Gastrocnemius medialis (tissue), 4 donors: Measurements from ENCODE around the gene RPL3.

Experiments used
- POLR2A ChIP-seq, 2 donors: fragments of 450-650 bp; IDR thresholded peaks; one replicate each; pipeline ENCODE4 v1.6.1; 2017; ENCODE audit warnings: antibody characterized with exemption in 2 of 2, mild to moderate bottlenecking in 2 of 2, moderate library complexity in 2 of 2
- TF ChIP-seq, protein P1 (sequence below), 5 experiments: fragments of 450-650 bp in 3 of 5; fragments of 200-600 bp in 2 of 5; sonication (generic) in 2 of 5; IDR thresholded peaks in 4 of 5; conservative IDR thresholded peaks in 1 of 5; 1 replicate in 4 of 5; 2 replicates in 1 of 5; pipeline ENCODE4 v1.5.1; 2016 to 2019; ENCODE audit warnings: antibody characterized with exemption in 5 of 5, mild to moderate bottlenecking in 3 of 5, moderate library complexity in 3 of 5

DNA sequence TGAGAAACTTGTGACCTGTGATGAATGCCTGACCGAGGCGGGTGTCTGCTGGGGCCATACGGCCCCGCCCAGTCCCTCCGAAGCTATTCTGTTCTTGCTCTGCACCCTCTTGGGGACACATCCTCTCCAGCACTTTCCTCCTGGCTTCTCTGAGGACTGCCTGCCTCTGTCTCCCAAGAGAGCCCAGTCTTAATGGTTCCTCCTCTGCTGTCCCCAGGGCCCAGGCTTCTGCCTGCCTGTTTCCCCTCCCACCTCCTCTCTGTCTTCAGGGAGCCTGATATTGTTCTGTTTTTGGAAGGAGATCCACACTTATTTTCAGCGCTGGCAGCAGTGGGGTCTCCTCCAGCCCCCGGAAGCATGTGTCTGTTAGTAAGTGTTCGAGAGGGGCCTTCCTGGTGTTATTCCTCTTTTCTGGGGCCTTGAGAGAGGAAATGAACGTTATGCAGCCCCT is 49.1 kb upstream of the RPL3 start:
- TF ChIP-seq, protein P1, sequence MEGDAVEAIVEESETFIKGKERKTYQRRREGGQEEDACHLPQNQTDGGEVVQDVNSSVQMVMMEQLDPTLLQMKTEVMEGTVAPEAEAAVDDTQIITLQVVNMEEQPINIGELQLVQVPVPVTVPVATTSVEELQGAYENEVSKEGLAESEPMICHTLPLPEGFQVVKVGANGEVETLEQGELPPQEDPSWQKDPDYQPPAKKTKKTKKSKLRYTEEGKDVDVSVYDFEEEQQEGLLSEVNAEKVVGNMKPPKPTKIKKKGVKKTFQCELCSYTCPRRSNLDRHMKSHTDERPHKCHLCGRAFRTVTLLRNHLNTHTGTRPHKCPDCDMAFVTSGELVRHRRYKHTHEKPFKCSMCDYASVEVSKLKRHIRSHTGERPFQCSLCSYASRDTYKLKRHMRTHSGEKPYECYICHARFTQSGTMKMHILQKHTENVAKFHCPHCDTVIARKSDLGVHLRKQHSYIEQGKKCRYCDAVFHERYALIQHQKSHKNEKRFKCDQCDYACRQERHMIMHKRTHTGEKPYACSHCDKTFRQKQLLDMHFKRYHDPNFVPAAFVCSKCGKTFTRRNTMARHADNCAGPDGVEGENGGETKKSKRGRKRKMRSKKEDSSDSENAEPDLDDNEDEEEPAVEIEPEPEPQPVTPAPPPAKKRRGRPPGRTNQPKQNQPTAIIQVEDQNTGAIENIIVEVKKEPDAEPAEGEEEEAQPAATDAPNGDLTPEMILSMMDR (IDR thresholded peaks at IDR 0.05 in 4 of 5, conservative IDR thresholded peaks at IDR 0.05 in 1 of 5) = no peak
- TF ChIP-seq POLR2A (IDR thresholded peaks at IDR 0.05) = no peak
